PC-3 (cell line): Measurements from ENCODE around the gene MORF4L2. TPM values are rescaled to one million over a fixed set of nuclear protein-coding genes. Genes with fewer than 3 reads are reported as not detected.
A peak's percentile ranks its signal among the peaks of the same experiment; 100 is the strongest.
"Not testable (repeated sequence)": the region's sequence is repeated elsewhere in the genome, so short reads cannot be mapped to it uniquely, and the experiment has no call there.

Experiments
- ATAC-seq: fragments of 200-7000 bp; cut with Tn5 transposase; 2 replicates; pipeline ENCODE4 v1.9.1; 2020; ENCODE audit warnings: mild to moderate bottlenecking, moderate library complexity
- BruUV-seq: library from RNA; stranded (reverse); fragments of 400-500 nt; replicated peaks from 2 replicates; lab custom pipeline; 2021; lab: Mats Ljungman, UMichigan
- CTCF ChIA-PET: fragments of 300-600 bp; sonication (Branson Sonifier 250); formaldehyde crosslinking; loops from one replicate; lab custom pipeline; 2022; ENCODE audit warnings: antibody characterized with exemption; lab: Charles Lee
- POLR2A ChIA-PET: fragments of 300-600 bp; sonication (Branson Sonifier 250); formaldehyde crosslinking; loops from one replicate; lab custom pipeline; 2022; ENCODE audit warnings: antibody characterized with exemption; ENCODE audit not compliant: unreplicated experiment; lab: Charles Lee
- DNase-seq: peaks from one replicate; pipeline ENCODE4 v3.0.0-alpha.2; 2015
- H2AFZ ChIP-seq: fragments of 300-600 bp; sonication (generic); 2 replicates; pipeline ENCODE4 v1.6.0; 2016; ENCODE audit warnings: antibody characterized with exemption, low read length
- H3F3A ChIP-seq: fragments of 300-600 bp; sonication (generic); one replicate; pipeline ENCODE4 v1.6.0; 2017; ENCODE audit warnings: antibody characterized with exemption, low read length, control low read depth, mild to moderate bottlenecking; ENCODE audit not compliant: unreplicated experiment
- H3K27ac ChIP-seq: fragments of 300-600 bp; sonication (generic); 2 replicates; pipeline ENCODE4 v1.5.1; 2016; ENCODE audit warnings: mild to moderate bottlenecking, low read length
- H3K27me3 ChIP-seq: fragments of 300-600 bp; sonication (generic); 2 replicates; pipeline ENCODE4 v1.6.1; 2016; ENCODE audit warnings: low read length, mixed read lengths
- H3K36me3 ChIP-seq: fragments of 300-600 bp; sonication (generic); 2 replicates; pipeline ENCODE4 v1.6.1; 2016; ENCODE audit warnings: low read depth, mixed run types, low read length, mixed read lengths
- H3K4me1 ChIP-seq: fragments of 300-600 bp; sonication (generic); 2 replicates; pipeline ENCODE4 v1.5.1; 2016; ENCODE audit warnings: low read length; ENCODE audit not compliant: insufficient read depth
- H3K4me2 ChIP-seq: fragments of 300-600 bp; sonication (generic); 2 replicates; pipeline ENCODE4 v1.6.0; 2016; ENCODE audit warnings: low read length
- H3K4me3 ChIP-seq: fragments of 300-600 bp; sonication (generic); 2 replicates; pipeline ENCODE4 v1.5.1; 2016; ENCODE audit warnings: mild to moderate bottlenecking, low read length, mixed read lengths
- H3K79me2 ChIP-seq: fragments of 300-600 bp; sonication (generic); 2 replicates; pipeline ENCODE4 v1.6.1; 2017; ENCODE audit warnings: low read length, mixed read lengths
- H3K9ac ChIP-seq: fragments of 300-600 bp; sonication (generic); 2 replicates; pipeline ENCODE4 v1.6.0; 2016; ENCODE audit warnings: mild to moderate bottlenecking, low read length
- H3K9me2 ChIP-seq: fragments of 300-600 bp; sonication (generic); replicated peaks from 2 replicates; pipeline ENCODE4 v1.6.1; 2016; ENCODE audit warnings: mixed run types, low read length, mixed read lengths
- H3K9me3 ChIP-seq: fragments of 300-600 bp; sonication (generic); 2 replicates; pipeline ENCODE4 v1.6.1; 2016; ENCODE audit warnings: low read length, mixed read lengths
- H4K20me1 ChIP-seq: fragments of 300-600 bp; sonication (generic); 2 replicates; pipeline ENCODE4 v1.6.1; 2016; ENCODE audit warnings: low read length, mixed read lengths
- CTCF ChIP-seq: fragments of 300-600 bp; sonication (generic); conservative IDR thresholded peaks from 2 replicates; pipeline ENCODE4 v1.5.1; 2017; ENCODE audit warnings: antibody characterized with exemption, low read depth, mild to moderate bottlenecking, low read length
- EZH2 ChIP-seq: fragments of 300-600 bp; sonication (generic); IDR thresholded peaks from one replicate; pipeline ENCODE4 v1.6.1; 2017; ENCODE audit warnings: antibody characterized with exemption, mild to moderate bottlenecking, low read length; ENCODE audit not compliant: unreplicated experiment
- EZH2phosphoT487 ChIP-seq: fragments of 300-600 bp; sonication (generic); IDR thresholded peaks from 2 replicates; pipeline ENCODE4 v1.6.1; 2018; ENCODE audit warnings: mild to moderate bottlenecking, antibody characterized with exemption, low read length, borderline replicate concordance
- intact Hi-C: fragments of 100-400 bp; cut with micrococcal nuclease; formaldehyde crosslinking; loops from 2 replicates; pipeline ENCODE4 v1.9.0; 2023
- total RNA-seq: library from RNA; depleted of rRNA; stranded (reverse); fragments of >200 nt; gene quantifications from 2 replicates; pipeline ENCODE4 v1.2.3, GENCODE V29; 2014

MORF4L2 gene
- total RNA-seq, 1 experiment from 2014 or later = 349 TPM

- no peaks in the 10 kb centered on the region for H3K9me2 ChIP-seq
- no peak overlapping the region for H3K9ac ChIP-seq
- no peaks in the 10 kb centered on the region for H3K36me3 ChIP-seq
- no peaks in the 10 kb centered on the region for H3K79me2 ChIP-seq
- no peaks in the 10 kb centered on the region for H4K20me1 ChIP-seq
- peaks cover 5% of the 10 kb centered on the region; the same call in 1 of the 2 replicates for H3K4me1 ChIP-seq
- DNase-seq (no peak), ATAC-seq (peak; percentile 20; the same call in 1 of the 2 replicates)
- CTCF ChIA-PET = no interaction called here
- no peaks in the 10 kb centered on the region for H3K9me3 ChIP-seq
- no peak overlapping the region for H2AFZ ChIP-seq
- no TSS peak for BruUV-seq
- H3K4me2 ChIP-seq = no peak overlapping the region
- intact Hi-C loops = no loop called here
- TF ChIP-seq EZH2 (no peak), CTCF (no peak), EZH2phosphoT487 (no peak)
- H3K27ac ChIP-seq = no peak overlapping the region
- H3F3A ChIP-seq = no peaks in the 10 kb centered on the region
- POLR2A ChIA-PET = no interaction called here
- H3K4me3 ChIP-seq = no peak overlapping the region
- H3K27me3 ChIP-seq = no peaks in the 10 kb centered on the region
These were observed 20.0 kb downstream of the MORF4L2 start for GRCh38 chrX:103666202-103667107.

- Histone ChIP-seq H3K36me3 (no peaks in the 10 kb centered on the region), H3F3A (no peaks in the 10 kb centered on the region), H3K9me2 (no peaks in the 10 kb centered on the region), H3K27ac (no peak overlapping the region), H2AFZ (no peak overlapping the region), H3K9me3 (no peaks in the 10 kb centered on the region), H4K20me1 (no peaks in the 10 kb centered on the region), H3K9ac (no peak overlapping the region), H3K4me1 (peaks cover 13% of the 10 kb centered on the region), H3K4me3 (no peak overlapping the region), H3K79me2 (no peaks in the 10 kb centered on the region), H3K4me2 (no peak overlapping the region), H3K27me3 (no peaks in the 10 kb centered on the region)
- TF ChIP-seq CTCF = no peak
- TF ChIP-seq EZH2phosphoT487 = no peak
- no peak for TF ChIP-seq EZH2
- ATAC-seq = no peak
- intact Hi-C loops = no loop called here
- no peak for DNase-seq
- no TSS peak for BruUV-seq
- CTCF ChIA-PET = no interaction called here
- POLR2A ChIA-PET = interaction anchor here (0.5 kb wide), 1 partner anchor 8 kb away, joined by 3 read pairs; no protein-coding TSS in a partner anchor
These were observed 22.3 kb downstream of the MORF4L2 start for GRCh38 chrX:103663981-103664762.

GRCh38 chrX:103659460-103659859 is 27.0 kb downstream of the MORF4L2 start:
- H2AFZ ChIP-seq, H3K36me3 ChIP-seq, BruUV-seq, H3K4me2 ChIP-seq, H3K27me3 ChIP-seq, H3K9me3 ChIP-seq, ATAC-seq, intact Hi-C loops, H3F3A ChIP-seq, H3K79me2 ChIP-seq, DNase-seq, POLR2A ChIA-PET, H4K20me1 ChIP-seq, CTCF ChIA-PET, H3K4me3 ChIP-seq, H3K9me2 ChIP-seq: not testable (repeated sequence)
- peak overlapping the region; percentile 44 for H3K9ac ChIP-seq
- H3K4me1 ChIP-seq = peaks cover 46% of the 10 kb centered on the region
- peak overlapping the region; percentile 99 for H3K27ac ChIP-seq
